Large intestine (tissue), 3 donors: ENCODE data around the gene APAF1. TPM values are rescaled to one million over a fixed set of nuclear protein-coding genes. Genes with fewer than 3 reads are reported as not detected.

Experiments used
- DNase-seq, 2 donors: peaks; one replicate each; pipeline versions ENCODE4 v3.0.0 to v3.0.0-alpha.2; 2013
- H3K27ac ChIP-seq: one replicate; pipeline ENCODE4 v1.5.1; 2013; ENCODE audit warnings: low read length
- H3K27me3 ChIP-seq: 2 replicates; pipeline ENCODE4 v1.6.1; 2013; ENCODE audit warnings: low read length; ENCODE audit not compliant: control insufficient read depth, insufficient read depth
- H3K36me3 ChIP-seq: 2 replicates; pipeline ENCODE4 v1.6.1; 2013; ENCODE audit warnings: low read length; ENCODE audit not compliant: control insufficient read depth, insufficient read depth
- H3K4me1 ChIP-seq: one replicate; pipeline ENCODE4 v1.6.1; 2013; ENCODE audit warnings: low read length; ENCODE audit not compliant: control insufficient read depth, insufficient read depth
- H3K4me3 ChIP-seq: one replicate; pipeline ENCODE4 v1.5.1; 2013; ENCODE audit warnings: low read length
- H3K9me3 ChIP-seq: one replicate; pipeline ENCODE4 v1.6.1; 2013; ENCODE audit warnings: mild to moderate bottlenecking, low read depth, low read length, moderate library complexity; ENCODE audit not compliant: control insufficient read depth
- WGBS: methylation state at CpG from one replicate; pipeline ENCODE4 v1.1.5; 2013; ENCODE audit warnings: low lambda C conversion rate; ENCODE audit not compliant: insufficient coverage; 5-methylcytosine and 5-hydroxymethylcytosine counted together
- polyA plus RNA-seq: library from polyadenylated mRNA; unstranded; fragments of 120-200 nt; gene quantifications from one replicate; pipeline ENCODE4 v1.2.1, GENCODE V29; 2013

Gene APAF1
- polyA plus RNA-seq, 1 donor = 18.5 TPM

- Histone ChIP-seq H3K4me1 (no peaks in the 10 kb centered on the region), H3K36me3 (no peaks in the 10 kb centered on the region), H3K27ac (no peak overlapping the region), H3K9me3 (no peaks in the 10 kb centered on the region), H3K27me3 (no peaks in the 10 kb centered on the region), H3K4me3 (no peak overlapping the region)
- DNase-seq = no peak
- WGBS = no CpG with 5 or more reads among the region's 2 CpGs
Measured at GRCh38 chr12:98783420-98783819, 138.3 kb downstream of the APAF1 start.

Other genes starting within 250 kb of the APAF1 start
- gene TMPO, start 129.7 kb upstream of the APAF1 start, polyA plus RNA-seq = 100 TPM
- gene SLC25A3, start 51.6 kb upstream of the APAF1 start, polyA plus RNA-seq = 521 TPM
- 10.8 TPM for gene IKBIP, start 502 bp upstream of the APAF1 start, polyA plus RNA-seq